NCI-H1694 (cell line): Measurements from ENCODE around the gene MON2.
"Not testable (repeated sequence)": the region's sequence is repeated elsewhere in the genome, so short reads cannot be mapped to it uniquely, and the experiment has no call there.

Source experiments
- DNase-seq: peaks from one replicate; lab custom pipeline; 2025; lab: John Stamatoyannopoulos, UW

The MON2 gene

GRCh38 chr12:62543741-62544140, 77.1 kb downstream of the MON2 start:
- DNase-seq, result no peak

GRCh38 chr12:62552906-62553556, 86.4 kb downstream of the MON2 start:
- DNase-seq, result no peak

- DNase-seq, result not testable (repeated sequence)
Measured at GRCh38 chr12:62559366-62559765, 92.7 kb downstream of the MON2 start.

GRCh38 chr12:62562846-62563245, 96.2 kb downstream of the MON2 start:
- no peak for DNase-seq

- no peak for DNase-seq
Measured at GRCh38 chr12:62575036-62575435, 108.4 kb downstream of the MON2 start.

GRCh38 chr12:62576503-62576902, 109.9 kb downstream of the MON2 start:
- no peak for DNase-seq

- DNase-seq, result no peak
Measured at GRCh38 chr12:62578726-62579125, 112.1 kb downstream of the MON2 start.

GRCh38 chr12:62581288-62582064, 114.8 kb downstream of the MON2 start:
- DNase-seq, result peak; percentile 6

- no peak for DNase-seq
Measured at GRCh38 chr12:62582065-62582366, 115.4 kb downstream of the MON2 start.

GRCh38 chr12:62584619-62585018, 118.0 kb downstream of the MON2 start:
- no peak for DNase-seq

GRCh38 chr12:62586850-62587249, 120.2 kb downstream of the MON2 start:
- no peak for DNase-seq

GRCh38 chr12:62588916-62589315, 122.3 kb downstream of the MON2 start:
- DNase-seq, result no peak

- DNase-seq, result no peak
Measured at GRCh38 chr12:62597253-62597652, 130.6 kb downstream of the MON2 start.

- DNase-seq, result no peak
Measured at GRCh38 chr12:62598846-62599245, 132.2 kb downstream of the MON2 start.

- no peak for DNase-seq
Measured at GRCh38 chr12:62599854-62600437, 133.3 kb downstream of the MON2 start.

GRCh38 chr12:62601765-62602164, 135.1 kb downstream of the MON2 start:
- DNase-seq, result no peak

- DNase-seq, result peak; percentile 63
Measured at GRCh38 chr12:62602255-62603060, 135.8 kb downstream of the MON2 start.

- peak; percentile 48 for DNase-seq
Measured at GRCh38 chr12:62603061-62603810, 136.6 kb downstream of the MON2 start.

GRCh38 chr12:62603811-62604098, 137.1 kb downstream of the MON2 start:
- DNase-seq, result no peak

GRCh38 chr12:62604373-62604772, 137.7 kb downstream of the MON2 start:
- no peak for DNase-seq

- DNase-seq, result no peak
Measured at GRCh38 chr12:62604871-62605270, 138.2 kb downstream of the MON2 start.

- no peak for DNase-seq
Measured at GRCh38 chr12:62605981-62606380, 139.4 kb downstream of the MON2 start.
